Esophagus squamous epithelium (tissue), 4 donors: ENCODE measurements around the gene EFCAB5.

Experiments
- POLR2A ChIP-seq, 4 donors: fragments of 450-650 bp; IDR thresholded peaks; one replicate each; pipeline ENCODE4 v1.6.1; 2017; ENCODE audit warnings: antibody characterized with exemption in 4 of 4, mild to moderate bottlenecking in 4 of 4, moderate library complexity in 3 of 4
- TF ChIP-seq, protein P1 (sequence below), 6 experiments: fragments of 450-650 bp in 4 of 6; fragments of 200-600 bp in 2 of 6; sonication (generic) in 2 of 6; IDR thresholded peaks; one replicate each; pipeline ENCODE4 v1.5.1; 2016 to 2019; ENCODE audit warnings: antibody characterized with exemption in 6 of 6, mild to moderate bottlenecking in 4 of 6, moderate library complexity in 4 of 6

DNA sequence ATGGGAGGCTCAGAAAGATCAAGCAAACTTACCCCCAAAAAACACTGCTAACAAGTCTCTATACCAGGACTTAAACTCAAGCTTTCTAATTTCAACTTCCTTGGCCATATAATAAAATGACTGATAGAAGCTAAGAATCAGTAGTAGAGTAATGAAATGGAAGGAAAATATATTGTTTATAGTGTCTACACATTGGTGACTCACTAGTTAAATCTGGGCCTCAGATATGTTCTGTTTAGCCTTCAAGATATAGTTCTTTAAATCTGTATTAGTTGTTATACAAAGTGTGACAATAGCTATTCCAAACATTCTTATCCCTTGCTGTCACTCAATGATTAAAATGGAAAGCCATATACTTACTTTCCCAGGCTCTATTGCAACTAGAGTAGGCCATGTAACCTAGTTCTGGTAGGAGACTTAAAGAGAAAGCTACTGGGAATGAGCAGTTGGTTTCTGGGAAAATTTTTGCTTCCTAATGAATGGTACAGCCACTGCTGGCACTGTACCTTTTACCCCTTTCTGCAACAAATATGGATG, 29.7 kb upstream of the EFCAB5 start:
- no peak for TF ChIP-seq POLR2A (IDR thresholded peaks at IDR 0.05)
- TF ChIP-seq, protein P1, sequence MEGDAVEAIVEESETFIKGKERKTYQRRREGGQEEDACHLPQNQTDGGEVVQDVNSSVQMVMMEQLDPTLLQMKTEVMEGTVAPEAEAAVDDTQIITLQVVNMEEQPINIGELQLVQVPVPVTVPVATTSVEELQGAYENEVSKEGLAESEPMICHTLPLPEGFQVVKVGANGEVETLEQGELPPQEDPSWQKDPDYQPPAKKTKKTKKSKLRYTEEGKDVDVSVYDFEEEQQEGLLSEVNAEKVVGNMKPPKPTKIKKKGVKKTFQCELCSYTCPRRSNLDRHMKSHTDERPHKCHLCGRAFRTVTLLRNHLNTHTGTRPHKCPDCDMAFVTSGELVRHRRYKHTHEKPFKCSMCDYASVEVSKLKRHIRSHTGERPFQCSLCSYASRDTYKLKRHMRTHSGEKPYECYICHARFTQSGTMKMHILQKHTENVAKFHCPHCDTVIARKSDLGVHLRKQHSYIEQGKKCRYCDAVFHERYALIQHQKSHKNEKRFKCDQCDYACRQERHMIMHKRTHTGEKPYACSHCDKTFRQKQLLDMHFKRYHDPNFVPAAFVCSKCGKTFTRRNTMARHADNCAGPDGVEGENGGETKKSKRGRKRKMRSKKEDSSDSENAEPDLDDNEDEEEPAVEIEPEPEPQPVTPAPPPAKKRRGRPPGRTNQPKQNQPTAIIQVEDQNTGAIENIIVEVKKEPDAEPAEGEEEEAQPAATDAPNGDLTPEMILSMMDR (IDR thresholded peaks at IDR 0.05) = no peak
